GM23248 (cell line): ENCODE data around the gene THAP4. TPM values are rescaled to one million over a fixed set of nuclear protein-coding genes. Genes with fewer than 3 reads are reported as not detected.

Experiments used
- DNase-seq: peaks from one replicate; pipeline ENCODE4 v3.0.0-alpha.2; 2015
- H2AFZ ChIP-seq: fragments of 200-600 bp; sonication (generic); 2 replicates; pipeline ENCODE4 v1.6.1; 2016; ENCODE audit warnings: antibody characterized with exemption
- H3F3A ChIP-seq: fragments of 200-600 bp; sonication (generic); 2 replicates; pipeline ENCODE4 v1.6.1; 2016; ENCODE audit warnings: mild to moderate bottlenecking, antibody characterized with exemption, mixed run types; ENCODE audit not compliant: insufficient read depth
- H3K27ac ChIP-seq: fragments of 200-600 bp; sonication (generic); 2 replicates; pipeline ENCODE4 v1.5.1; 2016; ENCODE audit warnings: mild to moderate bottlenecking
- H3K27me3 ChIP-seq: fragments of 200-600 bp; sonication (generic); replicated peaks from 2 replicates; pipeline ENCODE4 v1.6.1; 2016; ENCODE audit warnings: mild to moderate bottlenecking; ENCODE audit not compliant: insufficient read depth
- H3K36me3 ChIP-seq: fragments of 200-600 bp; sonication (generic); 2 replicates; pipeline ENCODE4 v1.6.1; 2016; ENCODE audit warnings: low read depth, mild to moderate bottlenecking
- H3K4me1 ChIP-seq: fragments of 200-600 bp; sonication (generic); 2 replicates; pipeline ENCODE4 v1.6.1; 2016; ENCODE audit warnings: mild to moderate bottlenecking; ENCODE audit not compliant: insufficient read depth
- H3K4me2 ChIP-seq: fragments of 200-600 bp; sonication (generic); one replicate; pipeline ENCODE4 v1.6.1; 2016; ENCODE audit warnings: mild to moderate bottlenecking; ENCODE audit not compliant: unreplicated experiment
- H3K4me3 ChIP-seq: fragments of 200-600 bp; sonication (generic); 2 replicates; pipeline ENCODE4 v1.5.1; 2016; ENCODE audit warnings: mild to moderate bottlenecking
- H3K79me2 ChIP-seq: fragments of 200-600 bp; sonication (generic); 2 replicates; pipeline ENCODE4 v1.6.1; 2016; ENCODE audit warnings: mild to moderate bottlenecking; ENCODE audit not compliant: insufficient read depth
- H3K9ac ChIP-seq: fragments of 200-600 bp; sonication (generic); 2 replicates; pipeline ENCODE4 v1.6.1; 2016; ENCODE audit warnings: mild to moderate bottlenecking
- H3K9me2 ChIP-seq: fragments of 200-600 bp; sonication (generic); 2 replicates; pipeline ENCODE4 v1.6.1; 2016; ENCODE audit warnings: mixed run types, mild to moderate bottlenecking, moderate library complexity; ENCODE audit not compliant: insufficient read depth
- H3K9me3 ChIP-seq: fragments of 200-600 bp; sonication (generic); one replicate; pipeline ENCODE4 v1.6.1; 2017; ENCODE audit warnings: low read depth
- H4K20me1 ChIP-seq: fragments of 200-600 bp; sonication (generic); 2 replicates; pipeline ENCODE4 v1.6.0; 2016; ENCODE audit not compliant: insufficient read depth
- EZH2 ChIP-seq: fragments of 200-600 bp; sonication (generic); IDR thresholded peaks from 2 replicates; pipeline ENCODE4 v1.6.1; 2018; ENCODE audit warnings: antibody characterized with exemption, mild to moderate bottlenecking; ENCODE audit not compliant: insufficient read depth, poor library complexity, severe bottlenecking
- EZH2phosphoT487 ChIP-seq: fragments of 200-600 bp; sonication (generic); IDR thresholded peaks from 2 replicates; pipeline ENCODE4 v1.6.1; 2018; ENCODE audit warnings: antibody characterized with exemption, moderate library complexity, mild to moderate bottlenecking, low read depth; ENCODE audit not compliant: insufficient read depth
- WGBS, 2 experiments: methylation state at CpG; one replicate each; pipeline ENCODE4 v1.1.6; 2015 to 2017; ENCODE audit warnings: low lambda C conversion rate in 2 of 2, low coverage in 1 of 2; ENCODE audit errors: missing lambda C conversion rate in 2 of 2; 5-methylcytosine and 5-hydroxymethylcytosine counted together
- in situ Hi-C: fragments of 300-500 bp; cut with MboI; formaldehyde crosslinking; loops from 2 replicates; pipeline ENCODE4 v1.15.0; 2020
- polyA plus RNA-seq: library from polyadenylated mRNA; unstranded; fragments of >200 nt; fragmentation: Nextera tagmentation; extraction: Ambion mirVana; gene quantifications from 2 replicates; pipeline ENCODE4 v1.2.1, GENCODE V29; 2016
- total RNA-seq: library from RNA; depleted of rRNA; stranded (reverse); fragments of >200 nt; shearing (Covaris generic); gene quantifications from 2 replicates; pipeline ENCODE4 v1.2.3, GENCODE V29; 2014

Gene THAP4
- total and polyA plus RNA-seq, 2 experiments from 2014 or later = 46.4 to 53.4 TPM

- H3K4me1 ChIP-seq = peaks cover 16% of the 10 kb centered on the region
- no peak overlapping the region for H3K27ac ChIP-seq
- in situ Hi-C loops = no loop called here
- no peak overlapping the region for H2AFZ ChIP-seq
- no peaks in the 10 kb centered on the region for H3K9me2 ChIP-seq
- no peaks in the 10 kb centered on the region for H3K9me3 ChIP-seq
- no peak overlapping the region for H3K9ac ChIP-seq
- no peak for DNase-seq
- 85 to 89% methylated on average over 17 of the region's 17 CpGs for WGBS, 2 experiments
- no peaks in the 10 kb centered on the region for H4K20me1 ChIP-seq
- peaks cover 16% of the 10 kb centered on the region; the same call in 1 of the 2 replicates for H3K79me2 ChIP-seq
- peaks cover 23% of the 10 kb centered on the region for H3F3A ChIP-seq
- no peak for TF ChIP-seq EZH2phosphoT487
- no peak for TF ChIP-seq EZH2
- peaks cover 3% of the 10 kb centered on the region; the same call in 1 of the 2 replicates for H3K36me3 ChIP-seq
- H3K27me3 ChIP-seq = no peaks in the 10 kb centered on the region
- no peak overlapping the region for H3K4me2 ChIP-seq
- no peak overlapping the region for H3K4me3 ChIP-seq
These were observed 39.7 kb upstream of the THAP4 start for GRCh38 chr2:241676665-241677064.

GRCh38 chr2:241675885-241676284 lies 38.9 kb upstream of the THAP4 start:
- Histone ChIP-seq H3K9me3 (no peaks in the 10 kb centered on the region), H3K4me2 (no peak overlapping the region), H2AFZ (no peak overlapping the region), H3K9me2 (no peaks in the 10 kb centered on the region), H3K4me3 (no peak overlapping the region), H3K9ac (no peak overlapping the region), H4K20me1 (no peaks in the 10 kb centered on the region), H3K79me2 (peaks cover 16% of the 10 kb centered on the region; the same call in 1 of the 2 replicates), H3K36me3 (peaks cover 3% of the 10 kb centered on the region; the same call in 1 of the 2 replicates), H3F3A (peaks cover 16% of the 10 kb centered on the region), H3K27me3 (no peaks in the 10 kb centered on the region), H3K4me1 (peaks cover 9% of the 10 kb centered on the region), H3K27ac (no peak overlapping the region)
- in situ Hi-C loops = no loop called here
- 84 to 88% methylated on average over 16 to 17 of the region's 17 CpGs for WGBS, 2 experiments
- TF ChIP-seq EZH2 (no peak), EZH2phosphoT487 (no peak)
- DNase-seq = no peak

GRCh38 chr2:241673797-241674725 lies 37.1 kb upstream of the THAP4 start:
- Histone ChIP-seq H3K27ac (no peak overlapping the region), H3K4me3 (no peak overlapping the region), H4K20me1 (no peaks in the 10 kb centered on the region), H3K9ac (no peak overlapping the region), H3K4me1 (no peaks in the 10 kb centered on the region), H3K9me2 (no peaks in the 10 kb centered on the region), H2AFZ (no peak overlapping the region), H3K9me3 (no peaks in the 10 kb centered on the region), H3K27me3 (no peaks in the 10 kb centered on the region), H3K79me2 (peaks cover 9% of the 10 kb centered on the region; the same call in 1 of the 2 replicates), H3K4me2 (no peak overlapping the region), H3K36me3 (peaks cover 3% of the 10 kb centered on the region; the same call in 1 of the 2 replicates), H3F3A (no peaks in the 10 kb centered on the region)
- WGBS, 2 experiments = 73% methylated on average over 20 to 21 of the region's 21 CpGs
- in situ Hi-C loops = no loop called here
- TF ChIP-seq EZH2phosphoT487 (no peak), EZH2 (no peak)
- peak; percentile 31 for DNase-seq

- Histone ChIP-seq H3K27ac (no peak overlapping the region), H3K9me2 (no peaks in the 10 kb centered on the region), H3K79me2 (peaks cover under 1% of the 10 kb centered on the region; the same call in 1 of the 2 replicates), H4K20me1 (no peaks in the 10 kb centered on the region), H3F3A (no peaks in the 10 kb centered on the region), H3K4me1 (no peaks in the 10 kb centered on the region), H3K27me3 (no peaks in the 10 kb centered on the region), H3K9ac (no peak overlapping the region), H2AFZ (no peak overlapping the region), H3K4me2 (no peak overlapping the region), H3K36me3 (0 out of 2 replicates have a peak, but pooled peaks cover under 1% of the 10 kb centered on the region), H3K4me3 (no peak overlapping the region), H3K9me3 (no peaks in the 10 kb centered on the region)
- no peak for DNase-seq
- no peak for TF ChIP-seq EZH2
- no peak for TF ChIP-seq EZH2phosphoT487
- WGBS, 2 experiments = 85 to 88% methylated on average over 15 to 18 of the region's 18 CpGs
- in situ Hi-C loops = no loop called here
These were observed 36.3 kb upstream of the THAP4 start for GRCh38 chr2:241673189-241673663.
